Stimulated activated CD4-positive, alpha-beta T cell treated with anti-CD3 and anti-CD28 coated beads, Interleukin-2, amount 100 ng/mL, for 48 hours (primary cell): ENCODE data around the gene SMIM10L2A.
A peak's percentile ranks its signal among the peaks of the same experiment; 100 is the strongest.
"Not testable (repeated sequence)": the region's sequence is repeated elsewhere in the genome, so short reads cannot be mapped to it uniquely, and the experiment has no call there.

Experiments used
- DNase-seq, 2 donors: peaks; one replicate each; pipeline ENCODE4 v3.0.0-alpha.2; 2020

The SMIM10L2A gene

GRCh38 chrX:135461756-135462155 is 40.0 kb downstream of the SMIM10L2A start:
- DNase-seq = not testable (repeated sequence)

GRCh38 chrX:135463937-135464336 is 42.2 kb downstream of the SMIM10L2A start:
- DNase-seq = no peak

GRCh38 chrX:135476378-135476777 is 54.6 kb downstream of the SMIM10L2A start:
- no peak for DNase-seq

- peak; percentile 7 to 18 for DNase-seq
These were observed 55.8 kb downstream of the SMIM10L2A start for GRCh38 chrX:135477576-135477975.
